Ovary (tissue), 3 donors: Measurements from ENCODE around the gene MPC1.

Experiments
- EP300 ChIP-seq: sonication (generic); formaldehyde crosslinking; IDR thresholded peaks from one replicate; pipeline ENCODE4 v1.6.1; 2017; ENCODE audit warnings: antibody characterized with exemption
- POLR2A ChIP-seq: fragments of 450-650 bp; IDR thresholded peaks from one replicate; pipeline ENCODE4 v1.6.1; 2017; ENCODE audit warnings: antibody characterized with exemption, mild to moderate bottlenecking, moderate library complexity
- TF ChIP-seq, protein P1 (sequence below), 3 donors: fragments of 450-650 bp in 2 of 3; fragments of 200-600 bp in 1 of 3; IDR thresholded peaks; one replicate each; pipeline versions ENCODE4 v1.5.1 to v1.8.0; 2016 to 2022; ENCODE audit warnings: antibody characterized with exemption in 3 of 3, mild to moderate bottlenecking in 1 of 3
- donor health status: DM: no; HTN: no; CAD: no.

DNA sequence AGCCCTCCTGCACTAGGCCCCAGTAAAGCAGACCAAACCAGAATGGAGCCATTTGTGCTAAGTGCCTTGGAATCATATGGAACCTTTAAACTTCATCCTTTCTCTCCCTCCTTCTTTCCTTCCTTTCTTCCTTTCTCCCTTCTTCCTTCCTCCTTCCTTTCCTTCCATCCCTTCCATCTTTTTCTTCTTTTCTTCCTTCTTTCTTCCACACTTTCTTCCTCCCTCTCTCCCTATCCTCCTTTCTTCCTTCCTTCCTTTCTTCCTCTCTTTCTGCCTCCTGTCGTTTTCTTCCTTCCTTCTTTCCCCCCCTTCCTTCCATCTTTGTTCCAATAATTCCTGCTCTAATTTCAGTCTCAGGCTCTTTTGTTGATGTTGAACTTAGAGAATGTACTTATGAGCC, 29.2 kb downstream of the MPC1 start:
- TF ChIP-seq, protein P1, sequence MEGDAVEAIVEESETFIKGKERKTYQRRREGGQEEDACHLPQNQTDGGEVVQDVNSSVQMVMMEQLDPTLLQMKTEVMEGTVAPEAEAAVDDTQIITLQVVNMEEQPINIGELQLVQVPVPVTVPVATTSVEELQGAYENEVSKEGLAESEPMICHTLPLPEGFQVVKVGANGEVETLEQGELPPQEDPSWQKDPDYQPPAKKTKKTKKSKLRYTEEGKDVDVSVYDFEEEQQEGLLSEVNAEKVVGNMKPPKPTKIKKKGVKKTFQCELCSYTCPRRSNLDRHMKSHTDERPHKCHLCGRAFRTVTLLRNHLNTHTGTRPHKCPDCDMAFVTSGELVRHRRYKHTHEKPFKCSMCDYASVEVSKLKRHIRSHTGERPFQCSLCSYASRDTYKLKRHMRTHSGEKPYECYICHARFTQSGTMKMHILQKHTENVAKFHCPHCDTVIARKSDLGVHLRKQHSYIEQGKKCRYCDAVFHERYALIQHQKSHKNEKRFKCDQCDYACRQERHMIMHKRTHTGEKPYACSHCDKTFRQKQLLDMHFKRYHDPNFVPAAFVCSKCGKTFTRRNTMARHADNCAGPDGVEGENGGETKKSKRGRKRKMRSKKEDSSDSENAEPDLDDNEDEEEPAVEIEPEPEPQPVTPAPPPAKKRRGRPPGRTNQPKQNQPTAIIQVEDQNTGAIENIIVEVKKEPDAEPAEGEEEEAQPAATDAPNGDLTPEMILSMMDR (IDR thresholded peaks at IDR 0.05), result no peak
- no peak for TF ChIP-seq POLR2A
- no peak for TF ChIP-seq EP300
